H1 (cell line): ENCODE measurements around the gene OR4D6. TPM values are rescaled to one million over a fixed set of nuclear protein-coding genes. Genes with fewer than 3 reads are reported as not detected.

ENCODE experiments used
- CTCF ChIA-PET: fragments of 300-600 bp; sonication (Branson Sonifier 250); formaldehyde crosslinking; loops from one replicate; lab custom pipeline; 2021; ENCODE audit not compliant: partially characterized antibody; lab: Charles Lee
- POLR2A ChIA-PET: fragments of 300-600 bp; sonication (Branson Sonifier 250); formaldehyde crosslinking; loops from one replicate; lab custom pipeline; 2021; ENCODE audit warnings: inconsistent platforms; ENCODE audit not compliant: partially characterized antibody; lab: Charles Lee
- DNase-seq, 2 experiments: peaks; one replicate each; pipeline versions ENCODE4 v3.0.0 to v3.0.0-alpha.2; 2010 to 2022; ENCODE audit warnings: low spot score in 2 of 2, low read depth in 1 of 2, mixed read lengths in 1 of 2
- FAIRE-seq: peaks from 2 replicates; lab custom pipeline; 2011; peaks lifted over from hg19 to GRCh38; lab: Jason Lieb, UNC
- H2AFZ ChIP-seq: 2 replicates; pipeline ENCODE4 v1.8.1; 2012; ENCODE audit warnings: low read length, inconsistent platforms
- H2AK5ac ChIP-seq: 2 replicates; pipeline ENCODE4 v1.6.1; 2013; ENCODE audit warnings: low read depth, low read length
- H2BK120ac ChIP-seq: replicated peaks from 2 replicates; pipeline ENCODE3; 2013; ENCODE audit warnings: low read depth, low read length, inconsistent platforms
- H2BK12ac ChIP-seq: 2 replicates; pipeline ENCODE4 v1.6.1; 2013; ENCODE audit warnings: low read depth, low read length
- H2BK15ac ChIP-seq: 2 replicates; pipeline ENCODE4 v1.6.1; 2013; ENCODE audit warnings: low read length
- H2BK20ac ChIP-seq: 2 replicates; pipeline ENCODE4 v1.6.1; 2013; ENCODE audit warnings: low read length
- H2BK5ac ChIP-seq: 2 replicates; pipeline ENCODE4 v1.6.1; 2013; ENCODE audit warnings: low read depth, low read length
- H3K14ac ChIP-seq: 2 replicates; pipeline ENCODE4 v1.6.1; 2013; ENCODE audit warnings: inconsistent platforms; ENCODE audit not compliant: insufficient read length
- H3K18ac ChIP-seq: 2 replicates; pipeline ENCODE4 v1.6.1; 2013; ENCODE audit warnings: low read length; ENCODE audit errors: extremely low read depth
- H3K23ac ChIP-seq: 2 replicates; pipeline ENCODE4 v1.6.1; 2013; ENCODE audit warnings: inconsistent platforms; ENCODE audit not compliant: insufficient read length
- H3K23me2 ChIP-seq: 2 replicates; pipeline ENCODE4 v1.6.1; 2013; ENCODE audit warnings: low read depth, low read length
- H3K27ac ChIP-seq: 2 replicates; pipeline ENCODE4 v1.6.1; 2011; ENCODE audit warnings: low read depth, low read length, inconsistent platforms
- H3K27me3 ChIP-seq, 4 experiments: replicated peaks in 1 of 4; 1 replicate in 1 of 4; 2 replicates in 3 of 4; pipeline versions ENCODE4 v1.6.1 to v1.8.1; 2011 to 2013; ENCODE audit warnings: low read length in 3 of 4, mild to moderate bottlenecking in 3 of 4, inconsistent platforms in 2 of 4, mixed read lengths in 2 of 4, moderate library complexity in 1 of 4; ENCODE audit not compliant: control insufficient read depth in 3 of 4, insufficient read depth in 3 of 4; ENCODE audit errors: extremely low read depth in 1 of 4
- H3K36me3 ChIP-seq, 4 experiments: 2 replicates each; pipeline versions ENCODE4 v1.6.1 to v1.8.1; 2011 to 2013; ENCODE audit warnings: mild to moderate bottlenecking in 4 of 4, low read length in 3 of 4, moderate library complexity in 2 of 4, control low read depth in 1 of 4, inconsistent platforms in 1 of 4; ENCODE audit not compliant: insufficient read depth in 4 of 4, control insufficient read depth in 2 of 4
- H3K4ac ChIP-seq: replicated peaks from 2 replicates; pipeline ENCODE3; 2013; ENCODE audit warnings: low read length, low read depth, mixed read lengths, inconsistent platforms; ENCODE audit not compliant: insufficient read length
- H3K4me1 ChIP-seq, 4 experiments: replicated peaks in 1 of 4; 1 replicate in 1 of 4; 2 replicates in 3 of 4; pipeline versions ENCODE4 v1.6.1 to v1.8.1; 2011 to 2013; ENCODE audit warnings: low read length in 3 of 4, inconsistent platforms in 2 of 4, mixed read lengths in 1 of 4; ENCODE audit not compliant: insufficient read depth in 4 of 4, control insufficient read depth in 3 of 4
- H3K4me2 ChIP-seq, 2 experiments: 2 replicates each; pipeline versions ENCODE4 v1.6.1 to v1.8.1; 2011 to 2013; ENCODE audit warnings: low read depth in 2 of 2, low read length in 2 of 2, control low read depth in 1 of 2, inconsistent platforms in 1 of 2, mild to moderate bottlenecking in 1 of 2; ENCODE audit not compliant: insufficient read depth in 1 of 2
- H3K4me3 ChIP-seq, 4 experiments: fragments of 200-600, 300-600 bp in 1 of 4; sonication (generic), shearing (Covaris generic), sonication (Bioruptor Twin) in 1 of 4; 2 replicates each; pipeline versions ENCODE4 v1.5.1 to v1.8.1; 2011 to 2016; ENCODE audit warnings: low read length in 4 of 4, low read depth in 3 of 4, control low read depth in 2 of 4, inconsistent platforms in 2 of 4, mild to moderate bottlenecking in 2 of 4, mixed read lengths in 1 of 4, moderate library complexity in 1 of 4; ENCODE audit not compliant: insufficient read depth in 2 of 4; ENCODE audit errors: extremely low read depth in 1 of 4
- H3K56ac ChIP-seq: replicated peaks from 2 replicates; pipeline ENCODE3; 2013; ENCODE audit warnings: low read depth, mild to moderate bottlenecking, mixed read lengths, low read length, inconsistent platforms; ENCODE audit not compliant: insufficient read length
- H3K79me1 ChIP-seq: 2 replicates; pipeline ENCODE4 v1.6.1; 2013; ENCODE audit warnings: low read depth, low read length, control low read depth
- H3K79me2 ChIP-seq, 2 experiments: 2 replicates each; pipeline versions ENCODE4 v1.6.1 to v1.8.1; 2012 to 2013; ENCODE audit warnings: low read length in 2 of 2, mild to moderate bottlenecking in 2 of 2, inconsistent platforms in 1 of 2; ENCODE audit not compliant: insufficient read depth in 2 of 2, control insufficient read depth in 1 of 2
- H3K9ac ChIP-seq, 4 experiments: replicated peaks in 1 of 4; 1 replicate in 1 of 4; 2 replicates in 3 of 4; pipeline versions ENCODE4 v1.6.1 to v1.8.1; 2011 to 2013; ENCODE audit warnings: low read depth in 3 of 4, low read length in 3 of 4, control low read depth in 2 of 4, mild to moderate bottlenecking in 2 of 4, moderate library complexity in 2 of 4, inconsistent platforms in 1 of 4; ENCODE audit errors: extremely low read depth in 1 of 4
- H3K9me3 ChIP-seq, 2 experiments: 2 replicates each; pipeline versions ENCODE4 v1.6.1 to v1.8.1; 2012 to 2013; ENCODE audit warnings: mild to moderate bottlenecking in 2 of 2, moderate library complexity in 2 of 2, control low read depth in 1 of 2, inconsistent platforms in 1 of 2, low read depth in 1 of 2, low read length in 1 of 2, mixed read lengths in 1 of 2; ENCODE audit not compliant: insufficient read depth in 2 of 2
- H4K20me1 ChIP-seq, 2 experiments: replicated peaks in 1 of 2; 2 replicates each; pipeline versions ENCODE3 to v1.8.1; 2011 to 2013; ENCODE audit warnings: inconsistent platforms in 2 of 2, low read length in 2 of 2, mild to moderate bottlenecking in 1 of 2; ENCODE audit not compliant: insufficient read depth in 2 of 2, control insufficient read depth in 1 of 2
- H4K5ac ChIP-seq: 2 replicates; pipeline ENCODE4 v1.6.1; 2013; ENCODE audit warnings: low read length, low read depth, mixed read lengths, inconsistent platforms; ENCODE audit not compliant: insufficient read length
- H4K8ac ChIP-seq: 2 replicates; pipeline ENCODE4 v1.8.0; 2013; ENCODE audit warnings: mild to moderate bottlenecking, moderate library complexity, low read length, inconsistent platforms; ENCODE audit not compliant: insufficient read depth; ENCODE audit errors: extremely low read depth
- H4K91ac ChIP-seq: replicated peaks from 2 replicates; pipeline ENCODE3; 2013; ENCODE audit warnings: low read length, mixed read lengths, inconsistent platforms; ENCODE audit not compliant: insufficient read length
- GTF2F1 ChIP-seq: IDR thresholded peaks from 2 replicates; pipeline ENCODE4 v1.6.1; 2012; ENCODE audit warnings: low read depth, low read length, improper control_type of control experiment, borderline replicate concordance
- MAX ChIP-seq: IDR thresholded peaks from 2 replicates; pipeline ENCODE4 v1.6.1; 2012; ENCODE audit warnings: inconsistent platforms
- PHF8 ChIP-seq: fragments of 200-600 bp; sonication (generic); conservative IDR thresholded peaks from 2 replicates; pipeline ENCODE4 v1.7.1; 2012; ENCODE audit warnings: low read depth, mild to moderate bottlenecking, inconsistent platforms, low read length, moderate library complexity
- POU5F1 ChIP-seq: IDR thresholded peaks from 2 replicates; pipeline ENCODE4 v1.6.1; 2011; ENCODE audit warnings: low read depth, mild to moderate bottlenecking, low read length, moderate library complexity
- RBBP5 ChIP-seq: IDR thresholded peaks from 2 replicates; pipeline ENCODE4 v1.7.1; 2012; ENCODE audit warnings: low read depth, mild to moderate bottlenecking, inconsistent platforms, low read length, moderate library complexity, borderline replicate concordance
- SAP30 ChIP-seq: fragments of 300-600 bp; sonication (generic); IDR thresholded peaks from 2 replicates; pipeline ENCODE4 v1.7.1; 2012; ENCODE audit warnings: low read length, moderate library complexity, mild to moderate bottlenecking, inconsistent platforms; ENCODE audit not compliant: insufficient read depth, insufficient replicate concordance
- SP4 ChIP-seq: IDR thresholded peaks from 2 replicates; pipeline ENCODE4 v1.6.1; 2012; ENCODE audit warnings: low read length, inconsistent platforms
- SUZ12 ChIP-seq: fragments of 200-600 bp; sonication (generic); IDR thresholded peaks from 2 replicates; pipeline ENCODE4 v1.6.1; 2012; ENCODE audit warnings: mild to moderate bottlenecking, inconsistent platforms, low read length, moderate library complexity, mixed read lengths
- YY1 ChIP-seq: IDR thresholded peaks from 2 replicates; pipeline ENCODE4 v1.6.1; 2011; ENCODE audit warnings: low read depth, mild to moderate bottlenecking, low read length
- polyA plus RNA-seq, 7 experiments: library from polyadenylated mRNA; depleted of rRNA in 3 of 7; stranded (reverse) in 5 of 7; unstranded in 2 of 7; fragments of >200 nt in 5 of 7; fragments of 200-250 nt in 2 of 7; gene quantifications; 1 replicate in 5 of 7; 2 replicates in 1 of 7; 4 replicates in 1 of 7; pipeline versions ENCODE4 v1.2.1 to v1.2.3, GENCODE V29; 2011 to 2013; ENCODE audit warnings: missing spikeins in 2 of 7, mixed read lengths in 2 of 7
- total RNA-seq: library from RNA; stranded (reverse); fragmentation: NEBNext Ultra II Directional; extraction: Animal tissue kit (Norgen Biotek cat#: 25700); gene quantifications from 2 replicates; pipeline ENCODE4 v1.2.1, GENCODE V29; 2021

Gene OR4D6
- total and polyA plus RNA-seq, 2 of the 8 experiments (the other 6 are each of a cell fraction or from before 2014, with no cell fraction given): not detected

- Histone ChIP-seq H2BK12ac (no peak within 1 kb of the TSS), H4K8ac (no peak within 1 kb of the TSS), H2BK5ac (no peak within 1 kb of the TSS), H3K79me1 (no peaks in the 10 kb centered on the region), H3K79me2 (no peaks in the 10 kb centered on the region), H3K36me3 (no peaks in the 10 kb centered on the region), H2BK120ac (no peak within 1 kb of the TSS), H3K23ac (no peak within 1 kb of the TSS), H3K56ac (no peak within 1 kb of the TSS), H3K18ac (no peak within 1 kb of the TSS), H2BK20ac (no peak within 1 kb of the TSS), H3K14ac (no peak within 1 kb of the TSS), H4K20me1 (no peaks in the 10 kb centered on the region), H2BK15ac (no peak within 1 kb of the TSS), H3K4me1 (no peaks in the 10 kb centered on the region), H3K4me3 (no peak within 1 kb of the TSS), H4K5ac (no peak within 1 kb of the TSS), H3K9me3 (no peaks in the 10 kb centered on the region), H3K27ac (no peak within 1 kb of the TSS), H2AK5ac (no peak within 1 kb of the TSS), H3K27me3 (no peaks in the 10 kb centered on the region), H2AFZ (no peak within 1 kb of the TSS), H4K91ac (no peak within 1 kb of the TSS), H3K4me2 (no peak within 1 kb of the TSS), H3K23me2 (no peaks in the 10 kb centered on the region; the same call in 1 of the 2 replicates), H3K4ac (no peak within 1 kb of the TSS), H3K9ac (no peak within 1 kb of the TSS)
- ChIA-PET POLR2A (interaction anchor here (1.6 kb wide), 1 partner anchor 143 kb away, joined by 3 read pairs; the partner anchor contains the start of gene OSBP), CTCF (no interaction called here)
- no peak for FAIRE-seq
- no peak for DNase-seq
- TF ChIP-seq MAX: no peak
- no peak for TF ChIP-seq GTF2F1
- TF ChIP-seq SUZ12: no peak
- TF ChIP-seq YY1: no peak
- TF ChIP-seq SP4: no peak
- no peak for TF ChIP-seq RBBP5
- TF ChIP-seq POU5F1: no peak
- no peak for TF ChIP-seq PHF8
- no peak for TF ChIP-seq SAP30
Observed at GRCh38 chr11:59473015-59473414, 16.3 kb downstream of the OR4D6 start, which contains the start of gene OR4D10. TSS of gene OR4D10 (plus strand) at chr11:59473315. CDS start at chr11:59477430, 4,115 bp downstream.
